Activated T-helper 9 cell treated with anti-CD3 and anti-CD28 coated beads, Interleukin-2, amount 50 U/mL, for 16 hours (primary cell): ENCODE measurements around the gene MED27.

Source experiments
- DNase-seq: peaks from one replicate; pipeline ENCODE4 v3.0.0-alpha.2; 2020; ENCODE audit warnings: low read depth

MED27 gene

DNA sequence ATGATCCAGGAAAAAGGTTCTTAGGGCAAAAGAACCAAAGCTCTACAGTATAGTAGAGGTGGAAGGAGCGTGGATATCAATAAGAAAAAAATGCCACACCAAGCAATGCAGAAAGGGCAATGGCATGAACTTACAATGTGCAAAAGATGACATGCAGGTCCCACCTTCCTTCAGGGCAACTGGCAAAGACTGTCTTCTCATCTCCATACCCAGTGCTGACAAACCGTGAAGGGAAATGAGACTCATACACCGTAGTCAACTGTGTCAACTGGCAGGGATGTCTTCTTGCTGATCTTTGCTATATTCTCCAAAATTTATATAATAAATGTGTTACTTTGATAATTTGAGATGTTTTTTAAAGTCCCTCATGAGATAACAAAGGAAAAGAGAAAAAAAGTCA is 36.0 kb downstream of the MED27 start:
- DNase-seq = no peak

DNA sequence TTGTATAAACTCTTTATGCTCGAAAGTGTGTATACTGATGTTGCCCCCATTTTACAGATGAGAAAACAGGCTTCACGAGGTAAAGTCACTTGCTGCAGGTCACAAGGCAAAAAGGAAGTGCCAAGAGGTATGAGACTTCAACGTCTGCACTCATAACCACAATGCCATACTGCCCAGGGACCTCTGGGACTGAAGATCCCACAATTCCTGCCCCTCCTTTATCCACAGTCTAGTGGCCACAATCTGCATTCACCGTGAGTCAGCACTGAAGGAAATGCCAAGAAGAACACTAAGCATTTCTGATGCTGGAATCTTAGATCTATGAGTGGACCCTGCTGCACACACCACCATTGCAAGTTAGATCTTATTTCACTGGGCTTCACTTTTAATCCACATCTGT is 37.3 kb downstream of the MED27 start:
- no peak for DNase-seq

DNA sequence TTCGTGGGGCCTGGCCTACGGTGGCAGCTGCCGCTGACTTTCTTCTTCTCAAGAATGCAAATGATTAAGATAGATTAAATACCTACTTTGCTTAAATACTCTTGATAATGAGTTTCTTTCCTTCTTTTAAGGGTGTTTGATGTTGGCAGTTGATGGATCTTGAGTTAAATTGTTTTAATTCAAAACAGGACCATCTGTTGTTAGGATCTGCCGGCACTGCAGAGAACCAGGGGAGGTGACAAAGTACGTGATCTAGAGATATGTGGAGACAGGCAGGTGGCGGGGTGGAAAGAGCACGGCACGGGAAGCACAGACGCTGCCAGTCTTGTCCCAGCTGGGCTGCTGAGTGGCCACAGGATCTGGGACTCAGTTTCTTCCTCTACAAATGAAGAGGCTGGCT is 37.9 kb downstream of the MED27 start:
- no peak for DNase-seq

DNA sequence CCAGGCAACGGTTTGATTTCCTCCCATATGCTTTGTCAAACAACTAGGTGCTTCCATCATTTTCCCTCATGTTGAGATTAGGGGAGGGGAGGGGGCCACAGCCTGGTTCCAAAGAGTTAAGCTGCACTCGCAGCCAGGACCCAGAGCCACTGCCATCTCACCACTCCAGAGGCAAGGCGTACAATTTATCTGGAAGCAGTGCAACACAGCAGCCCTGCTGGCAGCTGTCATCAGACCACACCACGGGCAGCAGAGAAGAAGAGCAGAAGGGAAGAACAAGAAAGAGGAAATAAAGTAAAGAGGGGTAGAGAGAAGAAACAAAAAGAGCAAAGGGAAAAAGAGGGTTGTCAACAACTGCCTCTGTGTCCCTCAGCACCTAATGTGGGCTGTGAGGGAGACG is 38.9 kb downstream of the MED27 start:
- no peak for DNase-seq

DNA sequence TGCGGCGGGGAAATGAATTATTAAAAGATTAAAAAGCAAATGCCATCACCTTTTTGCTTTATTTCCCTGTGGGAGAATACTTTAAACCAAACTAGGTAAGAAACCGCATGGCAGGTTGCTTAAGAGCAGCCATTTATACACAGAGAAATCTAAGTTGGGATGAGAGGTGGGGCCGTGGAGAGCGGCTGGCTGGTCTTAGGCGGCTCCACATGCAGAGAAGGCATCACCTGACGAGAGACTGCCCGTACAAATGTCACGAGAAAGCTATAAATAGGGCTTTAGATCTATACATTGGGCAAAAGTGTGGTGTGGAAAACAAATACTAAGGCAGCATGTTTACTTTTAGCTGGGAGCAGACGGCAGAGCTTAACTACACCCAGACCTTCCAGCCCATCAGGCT is 39.4 kb downstream of the MED27 start:
- no peak for DNase-seq

DNA sequence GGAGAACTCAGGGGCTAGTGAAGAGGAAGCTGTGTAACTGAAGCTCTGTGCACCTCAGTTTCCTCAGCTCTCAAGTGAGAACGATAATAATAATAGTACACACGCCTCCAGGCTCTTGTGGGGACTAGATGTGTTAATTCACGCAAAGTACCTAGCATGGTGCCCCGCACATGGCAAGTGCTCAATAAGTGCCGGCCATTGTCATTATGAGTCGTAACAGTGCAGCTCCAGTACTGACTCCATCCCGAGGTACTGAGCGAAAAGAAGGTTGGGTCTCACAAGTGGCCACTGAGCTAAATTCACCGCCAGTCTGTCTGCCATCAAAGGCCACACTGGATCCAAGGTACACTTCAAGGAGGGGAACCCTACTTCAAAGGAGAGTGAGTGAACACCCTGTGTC is 40.4 kb downstream of the MED27 start:
- no peak for DNase-seq

DNA sequence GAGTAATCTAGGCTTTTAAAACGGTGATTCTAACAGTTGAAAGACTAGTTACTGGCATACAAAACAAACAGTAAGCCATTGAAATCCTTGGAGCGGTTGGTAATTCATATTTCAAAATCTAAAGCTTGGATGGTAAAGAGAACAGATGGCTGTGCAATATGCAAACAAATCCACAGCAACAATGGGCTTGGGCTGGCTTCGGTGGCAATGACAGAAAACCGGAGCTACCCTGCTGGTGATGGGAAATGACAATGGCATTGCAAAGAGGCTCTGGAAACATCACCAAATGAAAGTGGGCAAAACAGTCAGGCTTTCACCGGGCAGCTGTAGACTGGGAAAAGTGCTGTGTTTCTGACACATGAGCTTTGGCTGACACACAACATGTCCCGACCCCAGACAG is 42.2 kb downstream of the MED27 start:
- no peak for DNase-seq

DNA sequence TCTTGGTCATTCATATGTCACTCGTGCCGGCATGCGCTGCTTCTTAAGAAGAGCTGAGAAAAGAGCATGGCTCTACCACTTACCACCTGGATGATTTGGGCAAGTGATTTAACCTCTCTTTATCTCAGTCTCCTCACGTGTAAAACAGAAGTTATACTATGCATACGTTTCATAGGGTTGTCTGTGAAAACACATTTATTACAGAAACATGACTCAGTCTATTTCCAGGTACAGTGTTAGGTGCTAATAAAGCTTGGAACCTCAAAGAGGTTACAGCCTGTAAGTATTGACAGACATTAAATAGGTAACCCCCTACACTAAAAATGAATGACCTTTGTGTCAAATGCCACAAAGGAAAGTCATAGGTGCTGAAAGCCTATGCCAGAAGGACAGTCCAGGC is 43.1 kb downstream of the MED27 start:
- DNase-seq = no peak

DNA sequence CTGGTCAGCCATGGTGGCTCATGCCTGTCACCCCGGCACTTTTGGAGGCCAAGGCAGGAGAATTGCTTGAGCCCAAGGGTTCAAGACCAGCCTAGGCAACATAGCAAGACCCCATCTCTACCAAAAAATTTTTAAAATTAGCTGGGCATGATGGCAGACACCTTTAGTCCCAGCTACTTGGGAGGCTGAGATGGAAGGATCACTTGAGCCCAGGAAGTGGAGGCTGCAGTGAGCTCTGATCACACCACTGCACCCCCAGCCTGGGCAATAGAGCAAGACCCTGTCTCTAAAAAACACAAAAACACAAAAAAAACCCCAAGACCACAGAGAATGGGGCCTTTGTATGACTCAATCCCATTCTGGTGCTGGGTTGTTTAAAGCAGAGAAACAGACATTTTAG is 44.0 kb downstream of the MED27 start:
- no peak for DNase-seq

DNA sequence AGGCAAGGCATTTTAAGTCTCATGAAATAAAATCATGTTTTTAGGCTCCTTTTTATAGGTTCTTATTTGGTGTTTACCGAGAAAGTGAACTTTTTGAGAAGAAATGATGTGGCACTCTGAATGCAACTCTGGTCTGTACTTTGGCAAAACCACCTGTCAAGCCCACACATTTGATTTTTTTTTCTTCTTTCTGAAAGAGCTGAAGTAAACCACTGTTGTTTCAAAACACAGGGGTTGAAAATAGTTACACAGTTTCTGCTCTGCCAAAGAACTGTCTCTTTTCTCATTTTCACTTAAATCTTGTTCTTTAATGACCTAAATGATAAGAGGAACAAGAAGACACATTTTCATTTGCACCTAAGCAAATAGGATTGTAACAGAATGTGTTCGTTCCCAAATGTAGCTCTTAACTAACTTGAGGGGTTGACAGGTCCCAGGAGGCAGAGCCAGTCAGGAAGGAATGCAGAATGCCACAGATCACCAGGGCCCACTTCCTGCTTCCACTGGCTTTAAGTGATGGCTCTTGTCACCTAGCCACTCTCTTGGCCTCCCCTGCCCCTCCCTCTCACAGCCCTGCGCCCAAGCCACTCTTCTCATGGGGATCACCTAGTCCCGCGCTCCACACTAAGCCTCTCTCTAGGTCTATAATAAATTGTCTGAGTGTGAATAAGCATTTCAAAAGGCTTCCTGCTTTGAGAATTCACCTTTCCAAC is 47.3 kb downstream of the MED27 start:
- DNase-seq = no peak

DNA sequence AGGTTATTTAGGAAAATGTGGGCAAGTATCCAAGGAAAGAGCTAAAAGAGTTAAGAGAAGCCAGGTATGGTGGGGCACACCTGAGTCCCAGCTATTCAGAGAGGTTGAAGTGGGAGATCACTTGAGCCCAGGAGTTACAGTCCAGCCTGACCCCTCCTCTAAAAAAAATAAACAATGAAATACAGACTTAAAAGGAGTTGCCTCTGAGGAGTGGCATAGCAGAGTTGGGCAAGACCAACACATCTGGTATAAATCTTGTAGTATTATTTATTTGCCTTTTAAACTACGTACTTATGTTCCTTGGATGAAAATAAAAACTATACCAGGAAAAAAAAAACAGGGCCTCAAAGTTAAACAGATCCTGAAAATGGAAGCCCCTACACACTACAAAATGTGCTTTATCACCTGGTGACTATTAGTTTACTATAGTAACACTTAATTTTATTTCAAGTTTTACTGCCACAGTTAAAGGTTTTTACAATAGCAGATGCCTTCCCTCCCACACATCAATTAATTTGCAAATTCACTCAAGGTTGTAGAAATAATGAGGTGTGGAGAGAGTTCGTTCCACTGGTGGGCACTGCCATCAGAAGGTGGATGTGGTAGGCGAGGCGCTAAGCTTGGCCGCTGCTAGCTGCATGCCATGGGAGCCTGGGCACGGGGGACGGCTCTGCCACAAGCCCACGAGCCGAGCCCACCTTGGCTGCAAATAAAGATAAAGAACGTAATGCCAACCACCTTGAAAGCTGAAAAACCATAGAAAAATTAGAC is 48.0 kb downstream of the MED27 start:
- no peak for DNase-seq

DNA sequence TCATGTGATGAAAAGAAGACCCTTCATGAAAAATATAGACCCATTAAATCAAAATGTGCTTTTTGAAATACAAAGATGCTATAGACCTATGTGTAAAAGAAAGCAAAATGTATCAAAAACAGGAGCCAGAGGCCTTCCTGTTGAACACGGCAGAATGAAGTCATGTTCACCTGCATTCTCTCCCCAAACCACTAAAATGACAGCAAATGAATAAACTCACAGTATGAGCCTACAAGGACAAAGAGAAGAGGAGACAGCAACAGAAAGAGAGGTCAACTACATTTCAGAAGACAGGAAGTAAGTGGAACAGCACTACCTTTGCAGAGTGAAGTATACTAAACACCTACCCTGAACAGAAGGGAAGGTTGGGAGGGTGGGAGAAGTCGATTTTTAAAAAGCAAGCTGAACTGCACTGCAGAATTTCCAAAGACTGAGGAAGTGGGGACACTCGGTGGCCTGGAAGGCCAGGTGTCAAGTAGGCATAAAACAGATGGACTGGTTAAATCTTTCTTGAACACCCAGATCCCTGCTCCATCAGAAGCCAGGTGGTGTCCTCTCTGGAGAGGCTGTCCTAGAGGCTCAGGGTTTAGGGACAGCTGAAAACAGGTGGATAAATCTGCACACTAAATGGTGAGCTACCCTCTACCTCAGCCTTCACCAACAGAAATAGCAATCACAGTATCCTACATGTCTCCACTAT is 48.9 kb downstream of the MED27 start:
- no peak for DNase-seq

DNA sequence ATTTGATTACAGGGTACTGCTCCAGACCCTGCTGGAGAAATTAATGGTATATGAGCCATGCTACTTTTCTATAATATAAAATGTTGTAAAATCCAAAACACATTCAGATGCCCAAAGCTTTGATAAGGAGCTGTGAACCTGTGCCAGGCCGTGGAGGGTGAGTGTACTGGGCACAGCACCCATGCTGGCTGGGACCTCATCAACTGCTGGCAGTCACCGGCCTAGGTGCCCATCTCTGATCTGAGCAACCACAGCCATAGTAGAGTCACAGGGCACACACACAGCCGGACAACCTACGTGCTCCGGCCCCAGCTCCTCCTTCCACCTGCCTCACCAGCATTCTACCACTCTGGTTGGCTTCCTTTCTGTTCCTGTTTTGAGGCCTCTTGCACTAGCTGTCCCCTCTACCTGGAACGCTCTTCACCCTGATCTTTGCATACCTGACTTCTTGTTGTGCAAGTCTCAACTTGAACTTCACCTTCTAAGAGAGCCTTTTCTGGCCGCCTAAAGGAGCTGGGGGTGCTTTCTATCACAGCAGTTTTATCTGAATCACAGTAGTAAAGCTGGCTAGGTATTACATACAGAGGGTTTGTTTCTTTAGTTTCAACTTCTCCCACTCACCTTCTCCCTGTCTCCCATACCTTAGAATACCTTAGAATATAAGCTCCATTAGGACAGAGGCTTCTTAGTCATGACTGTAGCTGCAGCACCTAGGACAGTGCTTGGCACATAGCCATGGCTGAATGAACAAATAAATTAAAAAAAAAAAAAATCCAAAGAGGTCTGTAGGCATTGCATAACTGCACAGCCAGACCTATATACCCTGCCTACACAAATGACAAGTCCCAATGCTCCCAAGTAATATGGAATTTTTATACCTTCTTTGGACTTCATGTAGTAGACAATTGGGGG is 51.7 kb downstream of the MED27 start:
- no peak for DNase-seq

DNA sequence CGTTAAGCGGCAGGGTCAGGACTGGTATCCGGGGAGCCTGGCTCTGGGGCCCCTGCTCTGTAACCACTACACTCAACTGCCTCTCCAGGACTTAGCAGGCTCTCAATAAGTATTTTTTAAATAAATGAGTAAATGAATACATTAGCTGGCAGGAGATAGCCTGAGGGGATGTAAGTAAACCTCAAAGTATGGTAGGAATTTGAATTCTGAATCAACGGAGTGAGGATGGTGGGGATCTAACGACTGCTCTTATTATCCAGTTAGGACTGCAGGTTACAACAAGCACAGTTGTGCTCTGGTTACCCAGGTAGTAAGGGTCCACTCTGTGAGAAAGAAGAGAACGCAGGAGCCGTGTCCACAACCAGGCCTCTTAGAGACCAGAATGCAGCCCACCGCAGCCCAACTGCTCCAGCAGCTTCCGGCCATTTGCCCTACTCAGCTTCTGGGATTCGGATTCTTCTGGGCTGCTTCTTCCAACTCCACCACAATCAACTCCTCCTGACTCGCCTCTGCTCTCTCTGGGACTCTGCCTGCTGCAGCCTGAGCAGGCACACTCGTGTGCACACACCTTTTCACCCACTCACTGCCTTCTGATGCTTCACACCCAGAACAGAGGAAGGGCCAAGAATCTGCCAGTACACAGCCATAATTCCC is 52.6 kb downstream of the MED27 start:
- DNase-seq = no peak

DNA sequence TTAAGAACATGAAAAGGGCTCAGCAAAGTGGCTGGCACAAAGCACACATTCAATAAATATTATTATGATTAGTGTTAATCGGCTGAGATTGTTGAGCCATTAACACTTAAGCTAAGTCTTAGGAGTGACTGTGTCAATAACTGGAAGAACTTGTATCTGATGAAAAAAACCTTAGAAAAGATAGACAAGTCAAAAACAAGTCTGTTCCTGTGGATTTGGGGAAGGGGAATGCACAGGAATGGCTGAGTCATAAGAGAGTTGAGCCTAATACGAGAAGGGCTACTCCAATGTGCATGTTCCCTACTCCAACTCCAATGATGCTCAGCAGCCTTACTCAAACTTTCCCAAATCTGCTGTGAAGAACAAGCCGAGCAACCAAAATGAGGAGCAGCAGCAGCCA is 53.9 kb downstream of the MED27 start:
- no peak for DNase-seq

DNA sequence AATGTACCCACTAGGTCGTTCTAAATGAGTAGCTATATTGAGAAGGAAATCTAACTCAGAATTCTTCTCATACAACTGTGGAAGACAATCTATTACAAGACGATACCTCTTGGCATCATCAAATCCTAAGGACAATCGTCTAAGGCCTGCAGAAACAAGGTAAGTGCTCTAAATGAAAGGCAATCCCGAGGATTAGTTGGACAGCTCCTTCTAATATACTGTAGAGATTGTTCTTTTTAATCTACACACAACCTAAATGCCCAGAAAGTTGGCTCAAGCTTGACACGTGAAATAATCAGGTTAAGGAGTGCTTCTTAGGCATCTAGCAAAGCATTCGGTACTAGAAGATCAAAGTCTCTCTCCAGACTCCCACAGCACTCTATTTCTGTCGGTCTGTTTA is 55.1 kb downstream of the MED27 start:
- no peak for DNase-seq

DNA sequence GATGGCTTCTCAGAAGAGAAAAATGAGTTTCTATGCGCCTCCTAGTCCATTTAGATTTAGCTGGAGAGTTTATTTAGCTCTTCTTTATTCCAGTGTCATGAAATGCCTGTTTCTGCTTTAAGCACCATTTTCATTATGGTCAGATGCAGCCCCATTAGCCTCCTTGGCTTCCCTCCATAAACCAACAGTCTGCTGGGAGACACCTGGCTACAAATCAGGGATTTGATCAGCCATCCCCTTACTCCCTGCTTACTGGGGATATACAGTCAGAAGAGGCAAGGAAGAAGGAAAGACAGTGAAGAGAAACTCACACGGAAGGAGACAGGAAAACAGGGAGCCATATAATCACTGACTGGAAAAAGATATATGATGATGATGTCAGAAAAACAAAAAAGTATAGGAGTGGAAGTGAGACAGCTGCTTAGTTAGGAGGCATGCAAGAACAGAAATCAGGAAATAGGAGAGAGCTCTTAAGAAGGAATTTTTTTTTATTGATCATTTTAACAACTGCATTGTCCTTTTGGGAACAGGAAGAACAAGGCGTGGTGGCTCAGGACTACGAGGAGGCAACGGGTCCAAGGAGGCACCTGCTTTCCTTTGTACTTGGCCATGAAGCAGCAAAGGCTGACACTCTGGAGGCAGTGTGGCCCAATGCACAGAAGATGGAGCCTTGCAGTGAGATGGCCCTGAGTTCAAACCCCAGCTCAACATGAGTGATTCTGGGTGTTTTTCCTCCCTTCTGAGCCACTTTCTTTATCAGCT is 56.1 kb downstream of the MED27 start:
- DNase-seq = no peak

DNA sequence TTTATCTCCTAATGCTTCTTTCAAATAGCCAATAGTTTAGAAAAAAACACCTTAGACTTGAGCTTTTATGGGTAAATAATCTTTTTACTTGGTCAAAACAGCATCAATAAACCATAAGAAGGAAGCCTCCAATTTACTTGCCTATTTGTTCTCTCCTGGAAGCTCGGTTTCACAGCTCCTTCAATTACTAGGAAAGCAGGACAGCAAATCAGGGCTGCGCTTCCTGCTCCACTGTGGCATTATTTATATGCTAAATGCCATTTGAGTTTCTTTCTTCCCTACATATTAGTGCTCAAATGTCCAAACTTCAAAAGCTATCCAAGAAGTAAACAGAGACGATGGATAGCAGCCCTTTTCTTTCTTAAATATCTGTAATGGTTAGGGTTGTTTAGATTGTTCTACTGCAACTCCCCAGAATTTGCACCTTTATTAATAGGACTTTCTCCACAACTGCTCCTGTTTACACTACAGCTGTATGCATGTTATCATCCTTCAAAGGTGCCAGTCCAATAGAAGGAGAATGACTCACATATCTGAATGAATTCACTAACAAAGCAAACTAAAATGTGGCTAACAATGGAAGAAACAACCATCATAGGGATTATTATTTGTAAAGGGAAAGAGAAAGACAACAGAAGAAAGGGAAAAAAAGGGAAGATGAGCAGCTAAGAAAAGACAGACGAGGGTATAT is 58.7 kb downstream of the MED27 start:
- DNase-seq = no peak

DNA sequence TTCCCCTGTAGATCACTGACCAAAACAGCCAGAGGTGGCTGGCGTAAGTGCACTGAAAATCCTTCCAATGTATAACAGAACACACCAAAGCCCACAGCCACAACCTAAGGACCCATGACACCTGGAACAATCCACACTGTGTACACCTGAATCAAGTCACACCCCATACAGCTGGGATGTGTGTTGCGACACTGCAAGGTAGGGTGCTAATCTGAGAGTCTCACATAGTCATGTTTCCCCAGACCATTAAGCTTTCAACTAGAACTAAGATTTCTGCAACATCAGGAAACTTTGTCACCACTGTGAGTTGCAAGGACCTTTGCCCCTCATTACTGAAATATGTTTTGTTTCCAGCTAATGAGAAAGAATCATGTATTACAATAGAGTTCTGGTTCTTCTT is 59.4 kb downstream of the MED27 start:
- DNase-seq = no peak

DNA sequence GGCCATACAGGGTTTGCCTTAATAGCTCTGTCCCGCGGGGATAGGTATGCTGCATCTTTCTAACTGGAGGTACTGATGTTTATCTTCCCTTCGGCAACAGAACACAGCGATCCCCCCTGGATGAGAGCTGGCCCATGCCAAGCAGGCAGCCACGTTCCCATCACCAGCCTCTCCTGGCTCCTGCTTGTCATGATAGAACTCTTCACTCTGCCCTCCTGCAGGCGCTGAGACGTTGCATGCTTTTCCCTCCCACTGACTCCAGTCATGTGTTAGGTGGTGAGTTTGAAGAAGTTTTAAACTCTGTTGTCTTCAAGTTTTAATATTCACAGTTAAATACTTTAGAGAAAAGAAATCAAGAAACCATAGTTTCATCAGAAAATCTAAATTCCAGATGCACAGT is 60.0 kb downstream of the MED27 start:
- no peak for DNase-seq
